Measurements from ENCODE around the gene KCNJ2.

The KCNJ2 gene

DNA sequence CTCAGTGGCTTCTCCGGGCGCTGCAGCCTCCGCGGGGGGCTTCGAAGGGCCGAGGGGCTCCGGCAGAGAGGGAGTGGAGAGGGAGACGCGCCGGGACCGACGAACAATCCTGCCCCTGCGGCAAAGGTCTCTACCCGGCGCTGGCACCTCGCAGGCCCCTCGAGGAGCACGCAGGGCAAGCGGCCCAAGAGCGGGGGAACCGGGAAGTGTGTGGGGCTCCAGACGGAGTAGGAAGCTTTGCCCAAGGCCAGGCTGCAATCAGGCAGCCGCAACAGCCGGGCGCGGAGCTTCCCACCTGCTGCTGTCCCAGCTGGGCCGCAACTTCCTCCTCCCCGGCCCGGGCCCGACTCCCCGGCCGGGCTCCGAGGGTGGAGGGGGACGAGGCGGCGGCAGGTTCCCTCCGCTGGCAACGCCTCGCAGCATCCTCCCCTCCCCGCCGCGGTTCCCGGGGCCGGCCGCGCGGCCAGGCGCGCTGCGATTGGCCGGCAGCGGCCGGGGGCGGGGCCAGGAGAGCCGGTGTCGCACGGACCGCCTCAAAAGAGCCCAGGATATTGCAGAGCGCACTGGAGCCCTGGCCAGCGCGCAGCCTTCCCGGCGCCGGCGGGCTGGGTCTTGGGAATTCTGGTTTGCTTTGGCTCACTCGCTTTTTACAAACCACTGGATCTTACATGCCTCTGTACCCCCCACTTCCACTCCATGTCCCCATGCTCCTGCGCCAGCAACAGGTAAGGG, at the start of gene KCNJ2:
Gene KCNJ2, plus strand, starts transcription at position 556 of the 732 bp plus-strand sequence. CDS start 5,508 bp downstream, outside the sequence.
- Histone ChIP-seq H3K27me3 (ENCODE audit: low read depth, low read length) (no peaks in the 10 kb centered on the region), H3K36me3 (replicated peaks; ENCODE audit: low read depth, low read length) (no peaks in the 10 kb centered on the region), H3K4me1 (ENCODE audit: low read length) (peaks cover 14% of the 10 kb centered on the region), H4K20me1 (ENCODE audit: insufficient read depth, low read length) (no peaks in the 10 kb centered on the region), H3K9ac (ENCODE audit: low read length) (no peak within 1 kb of the TSS), H3K9me3 (ENCODE audit: insufficient read depth, low read length) (no peaks in the 10 kb centered on the region), H3K79me2 (ENCODE audit: low read length) (no peaks in the 10 kb centered on the region), H3K4me2 (ENCODE audit: low read length) (no peak within 1 kb of the TSS), H2AFZ (ENCODE audit: low read depth, low read length) (no peak within 1 kb of the TSS), H3K4me3 (ENCODE audit: low read length) (no peak within 1 kb of the TSS), H3K27ac (ENCODE audit: low read length) (no peak within 1 kb of the TSS)
- TF ChIP-seq CTCF (IDR thresholded peaks at IDR 0.05; ENCODE audit: low read depth, low read length) (no peak), EZH2phosphoT487 (IDR thresholded peaks at IDR 0.05; ENCODE audit: low read depth) (no peak)

DNA sequence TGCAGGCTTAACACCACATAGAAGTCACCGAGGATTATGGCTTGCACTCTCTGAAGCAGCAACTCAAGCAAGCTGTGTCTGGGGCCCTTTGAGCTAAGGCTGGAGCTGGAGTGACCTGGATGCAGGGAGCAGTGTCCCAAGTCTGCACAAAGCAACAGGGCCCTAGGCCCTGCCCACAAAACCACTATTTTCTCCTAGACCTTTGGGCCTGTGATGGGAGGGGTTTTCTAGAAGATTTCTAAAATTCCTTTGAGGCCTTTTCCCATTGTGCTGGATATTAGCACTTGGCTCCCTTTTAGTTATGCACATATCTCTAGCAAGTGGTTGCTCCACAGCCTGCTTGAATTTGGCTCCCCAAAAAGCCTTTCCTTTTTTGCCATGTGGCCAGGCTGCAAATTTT, 49.8 kb upstream of the KCNJ2 start:
- H3K9ac ChIP-seq (ENCODE audit: low read length): no peak overlapping the region; the same call in 1 of the 2 replicates
- TF ChIP-seq EZH2phosphoT487 (IDR thresholded peaks at IDR 0.05; ENCODE audit: low read depth): no peak
- TF ChIP-seq CTCF (IDR thresholded peaks at IDR 0.05; ENCODE audit: low read depth, low read length): no peak
- 0 out of 2 replicates have a peak, but pooled peaks cover 4% of the 10 kb centered on the region for H3K9me3 ChIP-seq (ENCODE audit: insufficient read depth, low read length)
- no peaks in the 10 kb centered on the region for H3K27me3 ChIP-seq (ENCODE audit: low read depth, low read length)
- H2AFZ ChIP-seq (ENCODE audit: low read depth, low read length): no peak overlapping the region
- H3K79me2 ChIP-seq (ENCODE audit: low read length): no peaks in the 10 kb centered on the region
- peak overlapping the region; percentile 46; the same call in 1 of the 2 replicates for H3K27ac ChIP-seq (ENCODE audit: low read length)
- peak overlapping the region; percentile 53 for H3K4me2 ChIP-seq (ENCODE audit: low read length)
- H3K36me3 ChIP-seq (replicated peaks; ENCODE audit: low read depth, low read length): peaks cover 4% of the 10 kb centered on the region
- H3K4me3 ChIP-seq (ENCODE audit: low read length): no peak overlapping the region
- H4K20me1 ChIP-seq (ENCODE audit: insufficient read depth, low read length): no peaks in the 10 kb centered on the region
- H3K4me1 ChIP-seq (ENCODE audit: low read length): peaks cover 47% of the 10 kb centered on the region

DNA sequence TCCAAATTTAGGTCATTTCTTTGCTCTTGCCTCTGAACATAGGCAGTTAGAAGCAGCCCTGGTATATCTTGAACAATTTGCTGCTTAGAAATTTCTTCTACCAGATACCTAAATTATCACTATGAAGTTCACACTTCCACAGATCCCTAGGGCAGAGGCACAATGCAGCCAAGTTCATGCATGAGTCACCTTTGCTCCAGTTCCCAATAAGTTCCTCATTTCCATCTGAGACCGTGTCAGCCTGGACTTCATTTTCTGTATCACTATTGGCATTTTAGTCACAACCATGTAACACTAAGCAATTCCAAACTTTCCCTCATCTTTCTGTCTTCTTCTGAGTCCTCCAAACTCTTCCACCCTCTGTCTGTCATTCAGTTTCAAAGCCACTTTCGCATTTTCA, 49.3 kb upstream of the KCNJ2 start:
- H4K20me1 ChIP-seq (ENCODE audit: insufficient read depth, low read length): no peaks in the 10 kb centered on the region
- peak overlapping the region; percentile 53 for H3K4me2 ChIP-seq (ENCODE audit: low read length)
- H3K9ac ChIP-seq (ENCODE audit: low read length): peak overlapping the region; percentile 15; the same call in 1 of the 2 replicates
- H3K27me3 ChIP-seq (ENCODE audit: low read depth, low read length): no peaks in the 10 kb centered on the region
- no peaks in the 10 kb centered on the region for H3K79me2 ChIP-seq (ENCODE audit: low read length)
- peak overlapping the region; percentile 2; the same call in 1 of the 2 replicates for H3K4me3 ChIP-seq (ENCODE audit: low read length)
- H2AFZ ChIP-seq (ENCODE audit: low read depth, low read length): no peak overlapping the region
- H3K36me3 ChIP-seq (replicated peaks; ENCODE audit: low read depth, low read length): peaks cover 4% of the 10 kb centered on the region
- H3K4me1 ChIP-seq (ENCODE audit: low read length): peaks cover 48% of the 10 kb centered on the region
- no peak for TF ChIP-seq CTCF (IDR thresholded peaks at IDR 0.05; ENCODE audit: low read depth, low read length)
- TF ChIP-seq EZH2phosphoT487 (IDR thresholded peaks at IDR 0.05; ENCODE audit: low read depth): no peak
- H3K27ac ChIP-seq (ENCODE audit: low read length): peak overlapping the region; percentile 46
- H3K9me3 ChIP-seq (ENCODE audit: insufficient read depth, low read length): 0 out of 2 replicates have a peak, but pooled peaks cover 4% of the 10 kb centered on the region

GRCh38 chr17:70120425-70120824, 48.9 kb upstream of the KCNJ2 start:
- Histone ChIP-seq H3K4me2 (ENCODE audit: low read length) (peak overlapping the region; percentile 53), H3K79me2 (ENCODE audit: low read length) (no peaks in the 10 kb centered on the region), H4K20me1 (ENCODE audit: insufficient read depth, low read length) (no peaks in the 10 kb centered on the region), H2AFZ (ENCODE audit: low read depth, low read length) (no peak overlapping the region), H3K4me3 (ENCODE audit: low read length) (peak overlapping the region; percentile 2; the same call in 1 of the 2 replicates), H3K27me3 (ENCODE audit: low read depth, low read length) (no peaks in the 10 kb centered on the region), H3K27ac (ENCODE audit: low read length) (peak overlapping the region; percentile 46), H3K4me1 (ENCODE audit: low read length) (peaks cover 48% of the 10 kb centered on the region), H3K9me3 (ENCODE audit: insufficient read depth, low read length) (0 out of 2 replicates have a peak, but pooled peaks cover 4% of the 10 kb centered on the region), H3K9ac (ENCODE audit: low read length) (peak overlapping the region; percentile 15; the same call in 1 of the 2 replicates), H3K36me3 (replicated peaks; ENCODE audit: low read depth, low read length) (peaks cover 4% of the 10 kb centered on the region)
- TF ChIP-seq EZH2phosphoT487 (IDR thresholded peaks at IDR 0.05; ENCODE audit: low read depth): no peak
- no peak for TF ChIP-seq CTCF (IDR thresholded peaks at IDR 0.05; ENCODE audit: low read depth, low read length)
